Upper lobe of left lung (tissue), 6 donors: Measurements from ENCODE around the gene DAPK3. TPM values are rescaled to one million over a fixed set of nuclear protein-coding genes. Genes with fewer than 3 reads are reported as not detected.

ENCODE experiments used
- ATAC-seq, 2 donors: fragments of 200-7000 bp; cut with Tn5 transposase; one replicate each; pipeline ENCODE4 v1.9.1; 2022; ENCODE audit warnings: mild to moderate bottlenecking in 2 of 2, moderate library complexity in 2 of 2; ENCODE audit not compliant: low FRiP score in 2 of 2
- DNase-seq, 2 donors: peaks; one replicate each; pipeline ENCODE4 v3.0.0-alpha.2; 2019 to 2020
- H3K27ac ChIP-seq, 4 donors: fragments of 200-600 bp; sonication (generic); one replicate each; pipeline ENCODE4 v1.5.1; 2016 to 2019
- H3K27me3 ChIP-seq, 4 donors: fragments of 200-600 bp; sonication (generic); one replicate each; pipeline ENCODE4 v1.5.1; 2017 to 2019
- H3K36me3 ChIP-seq, 4 donors: fragments of 200-600 bp; sonication (generic); one replicate each; pipeline ENCODE4 v1.5.1; 2016 to 2019
- H3K4me1 ChIP-seq, 4 donors: fragments of 200-600 bp; sonication (generic); one replicate each; pipeline ENCODE4 v1.5.1; 2018 to 2019
- H3K4me3 ChIP-seq, 4 donors: fragments of 200-600 bp; sonication (generic); one replicate each; pipeline ENCODE4 v1.5.1; 2017 to 2019; ENCODE audit warnings: mild to moderate bottlenecking in 2 of 4, moderate library complexity in 1 of 4
- H3K9me3 ChIP-seq, 4 donors: fragments of 200-600 bp; sonication (generic); one replicate each; pipeline ENCODE4 v1.5.1; 2018 to 2019
- EP300 ChIP-seq, 4 donors: sonication (generic); formaldehyde crosslinking; IDR thresholded peaks; one replicate each; pipeline ENCODE4 v1.5.1; 2017; ENCODE audit warnings: antibody characterized with exemption in 4 of 4, control low read depth in 2 of 4
- POLR2A ChIP-seq, 4 donors: fragments of 450-650 bp; IDR thresholded peaks; one replicate each; pipeline ENCODE4 v1.5.1; 2016 to 2017; ENCODE audit warnings: antibody characterized with exemption in 4 of 4, mild to moderate bottlenecking in 2 of 4
- POLR2AphosphoS5 ChIP-seq, 2 donors: sonication (generic); formaldehyde crosslinking; IDR thresholded peaks; one replicate each; pipeline ENCODE4 v1.5.1; 2017; ENCODE audit warnings: antibody characterized with exemption in 2 of 2
- WGBS, 2 donors: methylation state at CpG; one replicate each; pipeline ENCODE4 v1.1.5; 2017 to 2018; 5-methylcytosine and 5-hydroxymethylcytosine counted together
- total RNA-seq, 6 donors: library from RNA; depleted of rRNA in 4 of 6; stranded (reverse); fragments of >200 nt in 4 of 6; gene quantifications; one replicate each; pipeline versions ENCODE4 v1.1.0 to v1.2.1, GENCODE V29; 2016 to 2021
- TF ChIP-seq, protein P1 (sequence below), 6 experiments: fragments of 450-650 bp in 4 of 6; fragments of 200-600 bp in 2 of 6; sonication (generic) in 2 of 6; IDR thresholded peaks; one replicate each; pipeline ENCODE4 v1.5.1; 2016 to 2019; ENCODE audit warnings: antibody characterized with exemption in 6 of 6
- donor health status: DM: no; HTN: no; CAD: no; lungs with moderate emphysema.
- donor health status: DM: no; HTN: yes; CAD: no; lungs with severe emphysema.

Gene DAPK3
- total RNA-seq, 6 donors from 2014 or later: 54.3 to 107 (median 80.6) TPM

DNA sequence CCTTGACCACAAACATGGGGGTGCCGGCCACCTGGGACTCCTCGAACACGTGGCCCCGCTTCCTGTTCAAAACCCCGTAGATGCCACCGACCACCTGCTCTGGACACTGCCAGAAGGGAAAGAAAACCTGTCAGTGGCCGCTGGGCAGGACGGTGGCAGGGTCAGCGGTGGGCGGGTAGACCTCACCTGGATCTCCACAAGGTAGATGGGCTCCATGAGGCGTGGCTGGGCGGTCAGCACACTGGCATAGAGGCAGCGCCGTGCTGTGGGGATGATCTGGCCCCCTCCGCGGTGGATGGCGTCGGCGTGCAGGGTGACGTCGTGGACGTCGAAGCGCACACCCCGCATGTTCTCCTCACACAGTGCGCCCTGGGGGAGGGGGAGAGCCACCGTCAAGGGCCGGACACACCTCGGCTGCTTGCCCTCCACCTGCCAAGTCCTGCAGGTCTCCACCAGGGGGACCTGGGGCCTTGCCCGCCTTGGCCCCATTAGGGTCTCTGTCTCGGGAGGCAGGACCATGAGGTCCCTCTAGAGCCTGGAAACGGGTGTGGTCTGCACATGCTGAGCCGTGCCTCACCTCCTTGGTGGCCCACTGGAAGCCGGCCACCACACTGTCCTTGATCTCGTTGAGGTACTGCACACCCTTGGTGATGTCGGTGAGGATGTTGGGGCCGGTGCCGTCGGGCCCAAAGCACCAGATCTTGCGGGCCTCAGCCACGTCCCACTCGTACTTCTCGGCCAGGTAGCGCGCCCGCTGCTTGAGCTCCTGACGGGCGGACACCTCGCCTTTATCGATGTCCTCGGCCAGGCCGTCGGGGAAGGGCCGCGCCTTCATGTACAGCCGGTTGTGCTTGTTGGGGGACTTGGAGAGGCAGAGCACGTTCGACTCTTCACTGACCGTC, 6.6 kb upstream of the DAPK3 start:
- DNase-seq (peak in 1 of 2 donors; percentile 84), ATAC-seq (peak in 1 of 2 donors; percentile 4)
- Histone ChIP-seq H3K4me1 (peaks cover 0 to 14% (median 2%) of the 10 kb centered on the region in 4 donors), H3K9me3 (no peaks in the 10 kb centered on the region), H3K27ac (no peak overlapping the region), H3K36me3 (peaks cover 65 to 80% (median 76%) of the 10 kb centered on the region in 4 donors), H3K4me3 (no peak overlapping the region), H3K27me3 (no peaks in the 10 kb centered on the region)
- TF ChIP-seq, protein P1, sequence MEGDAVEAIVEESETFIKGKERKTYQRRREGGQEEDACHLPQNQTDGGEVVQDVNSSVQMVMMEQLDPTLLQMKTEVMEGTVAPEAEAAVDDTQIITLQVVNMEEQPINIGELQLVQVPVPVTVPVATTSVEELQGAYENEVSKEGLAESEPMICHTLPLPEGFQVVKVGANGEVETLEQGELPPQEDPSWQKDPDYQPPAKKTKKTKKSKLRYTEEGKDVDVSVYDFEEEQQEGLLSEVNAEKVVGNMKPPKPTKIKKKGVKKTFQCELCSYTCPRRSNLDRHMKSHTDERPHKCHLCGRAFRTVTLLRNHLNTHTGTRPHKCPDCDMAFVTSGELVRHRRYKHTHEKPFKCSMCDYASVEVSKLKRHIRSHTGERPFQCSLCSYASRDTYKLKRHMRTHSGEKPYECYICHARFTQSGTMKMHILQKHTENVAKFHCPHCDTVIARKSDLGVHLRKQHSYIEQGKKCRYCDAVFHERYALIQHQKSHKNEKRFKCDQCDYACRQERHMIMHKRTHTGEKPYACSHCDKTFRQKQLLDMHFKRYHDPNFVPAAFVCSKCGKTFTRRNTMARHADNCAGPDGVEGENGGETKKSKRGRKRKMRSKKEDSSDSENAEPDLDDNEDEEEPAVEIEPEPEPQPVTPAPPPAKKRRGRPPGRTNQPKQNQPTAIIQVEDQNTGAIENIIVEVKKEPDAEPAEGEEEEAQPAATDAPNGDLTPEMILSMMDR (IDR thresholded peaks at IDR 0.05): peak in 2 of 6 experiments; percentile 5 to 26
- no peak for TF ChIP-seq EP300 (IDR thresholded peaks at IDR 0.05)
- WGBS, 2 donors: 90 to 93% methylated on average over 45 to 59 of the region's 59 CpGs

DNA sequence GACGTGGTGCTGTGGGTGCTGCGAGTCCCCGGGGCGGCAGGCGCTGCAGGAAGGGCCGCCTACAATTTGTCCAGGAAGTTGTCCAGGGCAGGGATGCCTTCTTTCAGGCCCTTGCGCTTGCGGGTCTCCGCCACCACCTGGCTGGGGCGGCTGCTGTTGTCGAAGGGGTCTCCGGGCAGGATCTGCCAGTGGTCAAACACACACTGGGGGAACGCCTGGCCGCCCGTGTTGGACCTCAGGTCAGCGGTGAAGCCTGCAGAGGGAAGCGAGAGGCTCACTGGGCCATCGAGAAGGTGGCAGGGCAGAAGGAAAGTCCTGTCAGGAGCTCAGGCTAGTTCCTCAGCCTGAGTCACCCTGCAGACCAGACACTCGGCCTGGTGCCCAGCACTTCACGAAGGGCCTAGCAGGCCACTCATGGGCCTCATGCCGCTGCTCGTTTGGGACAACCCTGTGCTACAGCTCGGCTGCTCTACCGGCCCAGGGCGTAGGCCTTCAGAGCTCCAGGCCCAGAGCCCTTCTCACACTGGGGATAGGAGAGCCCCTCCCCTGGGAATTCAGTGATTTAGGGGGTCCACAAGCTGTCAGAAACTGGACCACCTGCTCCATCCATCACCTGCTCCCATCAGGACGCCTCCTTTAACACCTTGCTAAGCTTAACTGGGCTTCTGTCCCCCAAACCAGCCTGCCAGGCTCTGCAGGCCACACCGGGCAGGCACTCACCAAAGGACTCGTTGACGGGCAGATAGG, 5.8 kb upstream of the DAPK3 start:
- Histone ChIP-seq H3K36me3 (peaks cover 57 to 72% (median 68%) of the 10 kb centered on the region in 4 donors), H3K4me3 (no peak overlapping the region), H3K27ac (no peak overlapping the region), H3K4me1 (peaks cover 0 to 8% (median 1%) of the 10 kb centered on the region in 4 donors), H3K27me3 (no peaks in the 10 kb centered on the region), H3K9me3 (no peaks in the 10 kb centered on the region)
- peak in 1 of 2 donors; percentile 80 for DNase-seq
- TF ChIP-seq EP300 (IDR thresholded peaks at IDR 0.05): no peak
- TF ChIP-seq, protein P1 (IDR thresholded peaks at IDR 0.05): no peak
- no peak for TF ChIP-seq POLR2AphosphoS5 (IDR thresholded peaks at IDR 0.05)
- TF ChIP-seq POLR2A (IDR thresholded peaks at IDR 0.05): no peak
- 85 to 95% methylated on average over 20 to 21 of the region's 29 CpGs for WGBS, 2 donors
- ATAC-seq: peak; percentile 6 to 20

DNA sequence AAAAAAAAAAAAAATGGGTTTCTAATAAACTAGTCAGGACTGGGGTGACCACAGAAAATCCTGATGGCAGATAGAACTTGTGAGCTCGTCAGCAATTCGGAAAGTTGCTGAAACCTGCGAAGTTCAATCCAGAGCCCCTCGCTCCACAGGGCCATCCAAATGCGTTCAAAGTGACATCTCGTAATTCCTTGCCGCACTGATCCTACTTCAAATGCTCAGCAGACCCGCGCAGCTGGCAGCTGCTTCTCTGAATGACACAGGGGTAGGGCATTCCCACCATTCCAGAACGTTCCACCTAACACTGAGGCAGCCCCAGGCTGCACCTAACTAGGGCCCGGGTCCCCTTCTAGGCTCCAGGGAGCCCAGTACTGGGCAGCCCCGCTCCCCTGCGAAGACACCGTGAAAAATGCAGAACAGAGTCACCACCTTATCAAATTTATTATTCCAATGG, 4.8 kb upstream of the DAPK3 start:
- Histone ChIP-seq H3K27ac (no peak overlapping the region), H3K4me1 (peaks cover 3 to 6% (median 5%) of the 10 kb centered on the region in 4 donors), H3K27me3 (no peaks in the 10 kb centered on the region), H3K9me3 (no peaks in the 10 kb centered on the region), H3K36me3 (peaks cover 47 to 62% (median 58%) of the 10 kb centered on the region in 4 donors), H3K4me3 (no peak overlapping the region)
- 89 to 90% methylated on average over 8 to 14 of the region's 14 CpGs for WGBS, 2 donors
- DNase-seq (no peak), ATAC-seq (no peak)
- TF ChIP-seq EP300 (IDR thresholded peaks at IDR 0.05) (no peak), POLR2A (IDR thresholded peaks at IDR 0.05) (no peak), POLR2AphosphoS5 (IDR thresholded peaks at IDR 0.05) (no peak)
- TF ChIP-seq, protein P1 (IDR thresholded peaks at IDR 0.05): no peak

DNA sequence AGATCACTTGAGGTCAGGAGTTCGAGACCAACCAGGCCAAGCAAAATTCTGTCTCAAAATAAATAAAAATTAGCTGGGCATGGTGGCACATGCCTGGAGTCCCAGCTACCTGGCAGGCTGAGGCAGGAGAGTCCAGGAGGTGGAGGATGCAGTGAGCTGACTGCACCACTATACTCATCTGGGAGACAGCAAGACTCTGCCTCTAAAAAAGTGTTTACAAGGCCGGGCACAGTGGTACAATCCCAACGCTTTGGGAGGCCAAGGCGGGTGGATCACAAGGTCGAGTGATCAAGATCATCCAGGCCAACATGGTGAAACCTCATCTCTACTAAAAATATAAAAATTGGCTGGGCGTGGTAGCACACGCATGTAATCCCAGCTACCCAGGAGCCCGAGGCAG, 4.2 kb upstream of the DAPK3 start:
- ATAC-seq: no peak
- DNase-seq: no peak
- TF ChIP-seq, protein P1 (IDR thresholded peaks at IDR 0.05): no peak
- TF ChIP-seq POLR2AphosphoS5 (IDR thresholded peaks at IDR 0.05) (no peak), POLR2A (IDR thresholded peaks at IDR 0.05) (no peak), EP300 (IDR thresholded peaks at IDR 0.05) (no peak)
- Histone ChIP-seq H3K4me3 (no peak overlapping the region), H3K27me3 (no peaks in the 10 kb centered on the region), H3K4me1 (peaks cover 5 to 9% (median 5%) of the 10 kb centered on the region in 4 donors), H3K27ac (no peak overlapping the region), H3K9me3 (no peaks in the 10 kb centered on the region), H3K36me3 (peaks cover 42 to 57% (median 52%) of the 10 kb centered on the region in 4 donors)
- WGBS, 2 donors: 83 to 91% methylated on average over 8 of the region's 8 CpGs
